HG02840 (cell line): ENCODE data around the gene EIF4E2.

Source experiments
- ATAC-seq: cut with Tn5 transposase; IDR thresholded peaks from one replicate; pipeline ENCODE4 v1.9.1; 2021; ENCODE audit warnings: mild to moderate bottlenecking, moderate library complexity, moderate number of reproducible peaks; ENCODE audit not compliant: unreplicated experiment, low FRiP score

Gene EIF4E2

DNA sequence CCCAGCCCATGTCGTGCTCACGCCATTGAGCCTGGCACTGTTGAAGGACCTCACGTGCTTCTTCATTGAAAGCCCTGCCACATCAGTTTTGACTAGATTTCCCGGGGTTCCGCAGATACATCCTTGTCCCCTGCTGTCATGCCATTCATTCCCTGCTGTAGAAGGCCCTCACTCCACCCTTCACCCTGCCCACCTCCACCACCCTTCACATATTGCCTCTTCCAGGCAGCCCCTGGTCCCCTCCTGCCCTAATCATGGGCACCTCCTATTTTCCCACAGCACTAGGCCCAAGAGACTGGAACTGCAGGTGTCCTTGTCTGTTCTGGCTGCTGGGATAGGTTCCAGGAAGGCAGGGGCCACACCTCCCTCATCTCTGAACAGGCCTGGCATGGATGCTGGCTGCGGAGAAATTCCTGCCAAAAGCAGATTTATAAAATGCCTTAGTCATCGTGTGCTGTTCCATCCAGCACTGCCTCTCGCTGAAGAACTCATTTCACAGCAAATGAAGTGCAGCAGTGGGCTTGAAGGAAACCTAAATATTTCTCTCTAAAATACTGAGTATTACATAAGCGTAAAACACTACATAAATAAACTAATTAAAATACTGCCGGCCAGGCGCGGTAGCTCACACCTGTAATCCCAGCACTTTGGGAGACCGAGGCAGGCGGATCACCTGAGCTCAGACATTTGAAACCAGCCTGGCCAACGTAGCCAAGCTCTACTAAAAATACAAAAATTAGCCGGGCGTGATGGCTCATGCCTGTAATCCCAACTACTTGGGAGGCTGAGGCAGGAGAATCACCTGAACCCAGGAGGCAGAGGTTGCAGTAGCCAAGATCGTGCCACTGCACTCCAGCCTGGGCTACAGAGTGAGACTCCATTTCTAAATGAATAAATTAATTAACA, 38.4 kb downstream of the EIF4E2 start:
- ATAC-seq = no peak

DNA sequence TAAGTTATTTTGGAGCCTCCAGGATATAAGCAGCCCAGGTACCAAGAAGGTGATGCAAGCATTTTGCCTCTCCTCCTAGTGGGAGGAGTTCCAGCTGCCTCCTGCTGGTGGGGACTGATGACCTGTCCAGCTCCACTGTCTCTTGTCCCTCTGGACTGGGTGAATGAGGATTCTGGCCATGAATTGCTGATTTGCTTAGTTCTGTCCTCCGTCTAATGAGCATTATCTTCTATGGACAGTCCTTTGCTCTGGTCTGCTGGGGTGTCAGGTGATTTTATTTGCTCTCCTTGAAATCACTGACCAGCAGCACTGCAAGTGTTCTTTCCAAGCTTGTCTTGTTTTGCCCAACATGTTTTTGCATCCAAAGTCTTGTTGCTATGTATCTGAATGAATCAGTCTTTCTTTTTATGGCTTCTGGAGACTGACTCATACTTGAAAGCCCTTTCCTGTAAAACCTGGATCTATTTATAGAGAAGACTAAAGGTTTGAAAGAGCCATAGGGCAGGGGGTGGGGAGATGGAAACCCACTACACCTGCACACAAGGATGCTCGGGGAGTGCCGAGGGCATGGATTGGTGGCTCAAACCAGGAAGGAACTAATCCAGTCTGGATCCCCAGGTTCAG, 42.4 kb downstream of the EIF4E2 start:
- no peak for ATAC-seq

DNA sequence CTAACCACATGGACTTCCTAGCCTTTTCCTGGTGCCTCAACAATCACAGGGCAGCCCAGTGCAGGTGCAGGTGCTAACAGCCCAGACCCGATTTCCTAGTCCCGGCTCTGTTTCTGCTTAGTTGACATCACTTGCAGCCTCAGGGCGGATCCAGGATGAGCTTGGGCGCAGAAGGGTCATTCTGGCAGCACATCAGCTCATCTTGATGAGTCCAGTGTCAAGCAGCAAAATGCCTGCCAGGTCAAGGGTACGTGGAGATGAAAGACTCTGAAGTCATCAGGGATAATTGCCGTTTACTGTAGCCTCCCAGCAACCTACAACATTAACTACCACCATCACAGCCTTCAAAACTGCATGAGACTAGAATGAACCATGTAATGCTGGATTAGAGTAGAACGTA, 43.5 kb downstream of the EIF4E2 start:
- ATAC-seq = no peak

GRCh38 chr2:232597362-232598079, 47.0 kb downstream of the EIF4E2 start:
- ATAC-seq = no peak

DNA sequence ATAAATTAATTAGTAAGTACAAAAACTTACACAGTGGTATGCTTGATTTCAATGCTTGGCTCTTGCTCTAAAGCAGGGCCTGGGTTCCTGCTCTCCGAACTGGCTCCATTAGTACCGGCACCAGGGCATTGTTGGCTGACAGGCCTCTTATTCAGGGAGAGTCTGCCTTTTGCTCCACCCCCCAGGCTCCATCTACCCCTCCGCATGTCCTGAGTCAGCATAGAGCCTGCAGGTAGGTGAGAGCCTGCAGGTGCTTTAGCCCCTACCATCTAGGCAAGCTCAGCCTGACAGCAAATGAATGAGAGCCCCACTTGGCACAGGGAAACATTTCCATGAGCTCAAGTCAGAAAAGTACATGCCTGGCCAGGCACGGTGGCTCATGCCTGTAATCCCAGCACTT, 47.8 kb downstream of the EIF4E2 start:
- no peak for ATAC-seq

- no peak for ATAC-seq
These were observed 49.7 kb downstream of the EIF4E2 start for GRCh38 chr2:232600053-232600773.

GRCh38 chr2:232603283-232603682, 52.8 kb downstream of the EIF4E2 start:
- ATAC-seq = no peak

GRCh38 chr2:232604535-232604934, 54.0 kb downstream of the EIF4E2 start:
- no peak for ATAC-seq

- ATAC-seq = no peak
These were observed 56.5 kb downstream of the EIF4E2 start for GRCh38 chr2:232607011-232607410.

DNA sequence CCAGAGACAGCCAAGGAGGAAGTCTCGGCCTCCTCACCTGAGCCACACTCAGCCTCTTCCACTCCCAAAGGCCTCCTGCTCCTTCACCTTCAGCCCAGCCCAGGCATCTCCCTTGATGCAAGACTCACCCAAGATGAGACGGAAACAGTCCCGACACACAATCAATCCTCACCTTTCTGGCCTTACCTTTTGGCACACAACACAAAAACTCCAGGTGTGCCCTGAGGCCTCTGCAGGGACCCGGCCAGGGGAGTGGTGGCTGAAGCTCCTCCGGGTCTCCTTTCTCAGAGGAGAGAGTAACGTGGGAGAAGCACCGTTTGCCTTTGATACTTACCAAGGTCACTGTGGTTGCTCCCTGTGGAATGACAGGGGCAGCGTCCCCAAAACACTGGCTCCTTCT, 59.1 kb downstream of the EIF4E2 start:
- no peak for ATAC-seq

- no peak for ATAC-seq
These were observed 59.6 kb downstream of the EIF4E2 start for GRCh38 chr2:232610081-232610480.

DNA sequence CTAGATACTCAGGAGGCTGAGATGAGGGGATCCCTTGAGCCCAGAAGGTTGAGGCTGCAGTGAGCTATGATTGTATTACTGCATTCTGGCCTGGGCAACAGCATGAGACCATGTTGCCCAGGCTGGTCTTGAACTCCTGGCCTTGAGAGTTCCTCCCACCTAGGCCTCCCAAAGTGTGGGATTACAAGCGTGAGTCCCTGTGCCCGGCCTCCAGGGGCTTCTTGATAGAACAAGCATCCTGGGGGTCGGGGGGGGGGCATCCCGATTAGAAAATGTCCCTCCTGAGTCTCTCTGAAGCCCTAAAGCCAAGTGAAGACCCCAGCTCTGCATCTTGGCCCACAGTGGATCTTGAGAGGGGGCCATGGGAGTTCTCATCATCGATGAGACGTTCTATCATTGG, 60.6 kb downstream of the EIF4E2 start:
- ATAC-seq = no peak

DNA sequence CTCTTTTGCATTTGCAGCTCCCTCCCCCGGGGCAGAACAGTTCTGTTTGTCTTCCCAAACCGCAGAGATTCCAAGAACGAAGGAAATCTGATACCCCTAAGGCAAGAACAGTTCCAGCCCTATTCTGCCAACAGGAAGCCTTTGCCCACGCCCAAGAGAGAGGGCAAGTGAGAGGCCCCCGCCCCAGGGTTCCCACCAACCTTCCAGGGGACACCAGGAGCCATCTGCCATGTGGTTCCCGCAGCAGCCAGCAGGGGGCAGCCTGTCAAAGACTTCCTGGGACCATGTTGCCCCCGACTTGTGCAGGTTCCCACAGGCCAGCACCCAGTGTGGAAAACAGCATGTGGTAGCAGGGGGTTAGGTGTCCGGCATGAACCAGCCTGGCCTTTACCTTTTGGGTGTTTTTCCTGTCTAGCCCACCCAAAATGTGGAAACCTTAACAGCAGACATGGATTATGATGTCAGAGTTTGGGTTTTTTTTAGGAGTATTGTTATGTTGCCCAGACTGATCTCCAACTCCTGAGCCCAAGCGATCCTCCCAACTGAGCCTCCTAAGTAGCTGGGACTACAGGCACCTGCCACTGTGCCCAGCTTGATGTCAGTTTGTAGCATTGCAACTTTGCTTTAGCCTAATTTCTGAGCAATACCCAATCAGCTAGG, 61.2 kb downstream of the EIF4E2 start:
- ATAC-seq = no peak

- ATAC-seq = no peak
These were observed 63.1 kb downstream of the EIF4E2 start for GRCh38 chr2:232613538-232614134.

GRCh38 chr2:232615339-232615738, 64.8 kb downstream of the EIF4E2 start:
- ATAC-seq = no peak
